ENCODE measurements around the gene DUSP7. TPM values are rescaled to one million over a fixed set of nuclear protein-coding genes. Genes with fewer than 3 reads are reported as not detected.

Gene DUSP7, protein sequence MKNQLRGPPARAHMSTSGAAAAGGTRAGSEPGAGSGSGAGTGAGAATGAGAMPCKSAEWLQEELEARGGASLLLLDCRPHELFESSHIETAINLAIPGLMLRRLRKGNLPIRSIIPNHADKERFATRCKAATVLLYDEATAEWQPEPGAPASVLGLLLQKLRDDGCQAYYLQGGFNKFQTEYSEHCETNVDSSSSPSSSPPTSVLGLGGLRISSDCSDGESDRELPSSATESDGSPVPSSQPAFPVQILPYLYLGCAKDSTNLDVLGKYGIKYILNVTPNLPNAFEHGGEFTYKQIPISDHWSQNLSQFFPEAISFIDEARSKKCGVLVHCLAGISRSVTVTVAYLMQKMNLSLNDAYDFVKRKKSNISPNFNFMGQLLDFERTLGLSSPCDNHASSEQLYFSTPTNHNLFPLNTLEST
- total RNA-seq = 8.9 and 12.9 TPM in 2 replicates

DNA sequence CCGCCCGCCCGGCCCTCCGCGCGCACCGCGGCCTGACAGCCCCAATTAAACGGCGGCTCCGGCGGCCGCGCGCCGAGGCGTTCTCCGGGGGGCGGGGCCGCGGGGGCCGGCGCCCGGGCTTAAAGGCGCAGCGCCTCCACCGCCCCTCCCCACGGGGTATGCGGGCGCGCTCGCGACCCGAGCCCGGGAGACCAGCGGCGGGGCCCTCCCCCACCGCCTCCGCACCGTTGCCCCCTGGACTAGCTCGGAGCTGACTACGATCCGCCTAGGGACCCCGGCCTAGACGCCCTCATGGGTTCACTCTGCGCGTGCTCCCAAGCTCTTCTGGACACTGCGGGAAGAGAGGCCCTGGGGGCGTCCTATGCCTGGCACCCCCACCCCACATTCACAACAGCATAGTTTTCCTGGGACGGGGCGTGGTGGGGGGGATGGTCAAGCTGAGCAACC lies at the start of gene DUSP7:
Gene DUSP7, minus strand, starts transcription at position 51 of the 447 bp plus-strand sequence. CDS start 205 bp downstream, outside the sequence.

Other genes with a start within 250 kb of the DUSP7 start
- not detected in 2 replicates for gene IQCF2, start 195.0 kb downstream of the DUSP7 start, total RNA-seq
- not detected in 2 replicates for gene IQCF5, start 181.0 kb downstream of the DUSP7 start, total RNA-seq
- gene IQCF1, start 153.2 kb downstream of the DUSP7 start, total RNA-seq = not detected in 2 replicates
- 22.3 and 24.1 TPM in 2 replicates for gene RRP9, start 114.7 kb downstream of the DUSP7 start, total RNA-seq
- gene PARP3, start 114.2 kb downstream of the DUSP7 start, total RNA-seq = 21.2 and 26.0 TPM in 2 replicates
- 0.12 TPM in 1 of 2 replicates, not detected in the other for gene GPR62, start 101.2 kb downstream of the DUSP7 start, total RNA-seq
- gene PCBP4, start 89.1 kb downstream of the DUSP7 start, total RNA-seq = 35.4 and 50.2 TPM in 2 replicates
- gene ABHD14B, start 82.5 kb downstream of the DUSP7 start, total RNA-seq = 59.8 and 81.4 TPM in 2 replicates
- gene ABHD14A, start 81.5 kb downstream of the DUSP7 start, total RNA-seq = 39.6 and 47.2 TPM in 2 replicates
- gene ACY1, start 73.0 kb downstream of the DUSP7 start, total RNA-seq = 46.6 and 47.5 TPM in 2 replicates
- 2,153 and 2,428 TPM in 2 replicates for gene RPL29, start 60.7 kb downstream of the DUSP7 start, total RNA-seq
- gene POC1A, start 97.9 kb upstream of the DUSP7 start, total RNA-seq = 1.2 and 2.1 TPM in 2 replicates
- gene ALAS1, start 141.6 kb upstream of the DUSP7 start, total RNA-seq = 16.3 and 18.0 TPM in 2 replicates
- not detected in 2 replicates for gene TLR9, start 169.1 kb upstream of the DUSP7 start, total RNA-seq
- 81.2 and 92.4 TPM in 2 replicates for gene TWF2, start 182.6 kb upstream of the DUSP7 start, total RNA-seq
- gene PPM1M, start 189.2 kb upstream of the DUSP7 start, total RNA-seq = 16.3 and 20.8 TPM in 2 replicates
- 48.1 and 50.2 TPM in 2 replicates for gene WDR82, start 222.1 kb upstream of the DUSP7 start, total RNA-seq
- 2.7 and 3.1 TPM in 2 replicates for gene GLYCTK, start 231.3 kb upstream of the DUSP7 start, total RNA-seq